GM19351 (cell line): ENCODE results near the gene NMNAT2.

Experiments
- ATAC-seq: cut with Tn5 transposase; IDR thresholded peaks from one replicate; pipeline ENCODE4 v1.9.1; 2021; ENCODE audit warnings: mild to moderate bottlenecking, moderate library complexity; ENCODE audit not compliant: unreplicated experiment

Gene NMNAT2

GRCh38 chr1:183272390-183272848, 145.8 kb downstream of the NMNAT2 start:
- ATAC-seq: no peak

DNA sequence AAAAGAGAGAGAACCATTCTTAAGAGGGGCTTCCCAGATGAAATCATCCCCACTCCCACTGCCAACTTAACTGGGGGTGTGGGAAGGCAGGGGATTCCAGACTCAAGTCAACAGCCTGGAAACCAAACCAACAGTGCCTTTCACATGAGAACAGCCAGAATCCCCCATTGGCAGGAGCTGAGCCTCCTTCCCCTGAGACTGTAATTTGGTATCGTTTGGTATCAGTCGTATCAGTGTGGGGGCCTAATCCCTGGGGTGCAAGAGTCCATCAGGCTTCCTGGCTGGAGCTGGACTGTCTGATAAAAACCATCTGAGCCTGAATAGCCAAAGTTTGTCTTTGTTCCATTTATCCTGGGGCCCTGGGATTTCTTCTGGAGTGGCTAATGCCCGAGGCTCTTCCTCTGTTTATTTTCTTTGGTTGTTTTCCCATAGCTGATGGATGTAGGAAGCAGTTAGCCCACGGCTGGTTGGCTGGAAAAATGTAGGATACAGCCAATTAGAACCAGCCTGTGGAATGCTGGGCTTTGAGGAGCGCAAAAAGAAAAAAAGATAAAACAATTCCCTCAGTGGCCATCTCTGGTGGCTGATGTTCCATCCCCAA, 147.5 kb downstream of the NMNAT2 start:
- no peak for ATAC-seq

- ATAC-seq: no peak
These were observed 150.3 kb downstream of the NMNAT2 start for GRCh38 chr1:183267646-183268431.

DNA sequence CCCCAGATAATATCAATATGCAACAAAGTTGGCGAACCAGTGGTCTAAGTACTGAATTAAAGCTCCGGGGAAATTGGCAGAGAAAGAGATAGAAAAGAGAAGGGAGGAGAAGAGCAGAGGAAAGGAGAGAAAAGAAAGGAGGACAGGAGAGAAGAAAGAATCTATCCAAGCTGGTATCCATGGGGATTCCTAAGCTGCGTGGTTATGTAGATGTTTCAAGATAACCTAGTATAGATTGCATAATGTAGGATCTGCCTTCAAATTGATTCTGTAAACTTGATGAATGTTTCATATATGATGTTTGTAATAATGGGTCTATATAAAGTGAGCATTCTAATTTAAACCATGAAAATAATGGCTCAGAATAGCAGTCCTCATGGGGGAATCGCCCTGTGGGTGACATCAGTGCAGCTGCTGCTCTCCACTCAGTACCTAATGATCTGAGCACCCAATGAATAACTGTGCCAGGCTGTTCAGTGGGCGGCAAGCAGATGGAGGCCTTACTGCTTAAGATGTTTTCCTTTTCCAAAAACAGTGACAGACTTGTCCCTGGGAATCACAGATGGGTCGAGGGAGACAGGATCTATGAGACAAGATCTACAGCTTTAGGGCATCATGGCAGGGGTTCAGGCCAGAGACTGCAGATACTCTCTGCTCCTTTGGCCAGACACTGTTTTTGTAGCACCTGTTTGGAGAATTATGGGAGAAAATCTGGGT, 154.1 kb downstream of the NMNAT2 start:
- ATAC-seq: no peak

- no peak for ATAC-seq
These were observed 155.5 kb downstream of the NMNAT2 start for GRCh38 chr1:183262628-183263200.

DNA sequence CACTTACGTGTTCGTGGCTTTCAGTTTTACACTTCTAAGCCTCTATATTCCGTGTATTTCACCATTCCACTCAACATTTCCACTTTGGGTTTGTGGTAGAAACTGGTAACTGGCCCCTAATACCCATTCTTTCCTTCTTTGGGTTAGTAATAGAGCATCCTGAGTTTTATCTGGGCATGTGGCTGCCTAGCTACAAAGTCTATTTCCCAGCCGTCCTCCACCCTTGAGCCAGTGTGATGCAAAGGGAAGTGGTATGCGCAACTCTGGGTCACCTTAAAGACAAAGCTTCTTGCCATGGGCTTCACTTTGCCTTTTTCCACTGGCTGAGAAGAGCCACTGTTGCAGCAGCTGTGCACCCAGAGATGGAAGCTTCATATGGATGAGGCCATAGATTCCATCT, 158.3 kb downstream of the NMNAT2 start:
- no peak for ATAC-seq

- no peak for ATAC-seq
These were observed 163.1 kb downstream of the NMNAT2 start for GRCh38 chr1:183255073-183255472.

- ATAC-seq: no peak
These were observed 166.2 kb downstream of the NMNAT2 start for GRCh38 chr1:183251959-183252450.

DNA sequence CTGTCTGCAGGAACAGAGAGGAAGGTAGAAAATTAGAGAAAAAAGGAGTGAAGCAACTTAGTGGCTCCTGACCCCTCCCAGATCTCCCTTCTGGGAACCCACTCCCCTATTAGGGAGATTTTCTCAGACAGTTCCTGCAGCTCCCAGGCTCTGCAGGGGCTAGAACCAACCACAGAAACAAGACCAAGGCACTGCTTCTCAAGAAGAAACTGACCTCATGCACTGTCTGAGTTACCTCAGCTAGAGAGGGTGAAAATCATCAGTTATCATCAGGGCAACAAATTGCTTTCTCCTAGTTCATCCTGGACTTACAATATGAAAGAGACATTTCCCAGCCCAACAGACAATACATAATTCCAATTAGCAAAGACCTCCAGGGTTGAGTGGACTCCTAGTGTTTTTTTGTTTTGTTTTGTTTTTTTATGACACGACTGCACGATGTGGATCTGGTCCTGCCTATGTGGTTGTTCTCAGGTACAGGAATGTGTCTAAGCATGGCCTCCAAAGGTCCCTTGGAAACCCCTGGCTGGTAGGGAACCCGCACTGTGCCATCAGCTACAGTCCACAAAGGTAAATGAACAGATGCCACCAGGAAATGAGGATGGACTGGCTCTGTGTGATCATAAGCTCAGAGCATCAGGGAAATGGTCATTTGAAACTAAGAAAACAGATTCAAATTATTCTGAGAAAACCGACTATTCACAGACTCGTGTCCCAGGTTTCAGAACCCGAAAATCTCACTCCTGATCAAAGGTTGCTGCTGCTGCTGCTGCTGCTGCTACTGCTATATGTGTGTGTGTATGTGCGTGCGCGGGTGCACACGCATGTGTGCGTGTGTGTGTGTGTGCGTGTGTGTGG, 166.8 kb downstream of the NMNAT2 start:
- no peak for ATAC-seq

GRCh38 chr1:183249941-183250452, 168.2 kb downstream of the NMNAT2 start:
- ATAC-seq: no peak

- no peak for ATAC-seq
These were observed 169.0 kb downstream of the NMNAT2 start for GRCh38 chr1:183248989-183249691.

GRCh38 chr1:183247931-183248330, 170.2 kb downstream of the NMNAT2 start:
- ATAC-seq: no peak

DNA sequence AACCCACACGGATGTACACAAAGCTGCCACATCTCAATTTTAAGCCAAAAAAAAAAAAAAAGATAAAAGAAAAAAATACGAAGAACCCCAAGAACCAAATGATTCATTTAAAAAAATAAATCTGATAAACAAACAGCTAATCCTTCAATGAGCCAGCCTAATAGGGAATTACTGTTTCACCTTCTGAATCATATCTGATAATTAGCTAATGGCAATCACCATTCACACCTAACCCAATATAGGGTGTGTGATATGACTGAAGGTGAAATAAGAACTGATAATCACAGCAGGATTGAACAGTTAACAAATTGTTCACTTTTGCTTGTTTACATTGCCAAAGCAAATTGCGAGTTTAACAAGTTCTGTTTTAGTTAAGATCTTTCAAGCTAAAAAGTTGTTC, 170.7 kb downstream of the NMNAT2 start:
- no peak for ATAC-seq

GRCh38 chr1:183247066-183247465, 171.1 kb downstream of the NMNAT2 start:
- no peak for ATAC-seq

- ATAC-seq: no peak
These were observed 171.7 kb downstream of the NMNAT2 start for GRCh38 chr1:183246436-183246835.

GRCh38 chr1:183245357-183245756, 172.8 kb downstream of the NMNAT2 start:
- no peak for ATAC-seq

DNA sequence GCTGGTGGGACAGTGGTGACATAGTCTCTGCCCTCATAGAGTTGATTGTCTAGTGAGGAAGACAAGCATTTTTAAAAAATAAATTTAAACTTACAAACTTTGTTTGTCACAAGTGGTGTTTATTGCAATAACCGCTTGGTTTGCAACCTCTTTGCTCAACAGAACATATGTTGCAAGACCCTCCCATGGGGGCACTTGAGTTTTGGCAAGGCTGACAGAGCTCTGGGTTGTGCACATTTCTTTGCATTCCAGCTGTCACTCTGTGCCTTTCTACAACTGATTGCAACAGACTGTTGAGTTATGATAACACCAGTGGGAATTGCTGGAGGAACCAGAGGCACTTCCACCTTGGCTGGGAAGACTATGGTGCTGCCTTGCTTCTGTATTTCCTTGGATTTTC, 173.7 kb downstream of the NMNAT2 start:
- ATAC-seq: no peak

DNA sequence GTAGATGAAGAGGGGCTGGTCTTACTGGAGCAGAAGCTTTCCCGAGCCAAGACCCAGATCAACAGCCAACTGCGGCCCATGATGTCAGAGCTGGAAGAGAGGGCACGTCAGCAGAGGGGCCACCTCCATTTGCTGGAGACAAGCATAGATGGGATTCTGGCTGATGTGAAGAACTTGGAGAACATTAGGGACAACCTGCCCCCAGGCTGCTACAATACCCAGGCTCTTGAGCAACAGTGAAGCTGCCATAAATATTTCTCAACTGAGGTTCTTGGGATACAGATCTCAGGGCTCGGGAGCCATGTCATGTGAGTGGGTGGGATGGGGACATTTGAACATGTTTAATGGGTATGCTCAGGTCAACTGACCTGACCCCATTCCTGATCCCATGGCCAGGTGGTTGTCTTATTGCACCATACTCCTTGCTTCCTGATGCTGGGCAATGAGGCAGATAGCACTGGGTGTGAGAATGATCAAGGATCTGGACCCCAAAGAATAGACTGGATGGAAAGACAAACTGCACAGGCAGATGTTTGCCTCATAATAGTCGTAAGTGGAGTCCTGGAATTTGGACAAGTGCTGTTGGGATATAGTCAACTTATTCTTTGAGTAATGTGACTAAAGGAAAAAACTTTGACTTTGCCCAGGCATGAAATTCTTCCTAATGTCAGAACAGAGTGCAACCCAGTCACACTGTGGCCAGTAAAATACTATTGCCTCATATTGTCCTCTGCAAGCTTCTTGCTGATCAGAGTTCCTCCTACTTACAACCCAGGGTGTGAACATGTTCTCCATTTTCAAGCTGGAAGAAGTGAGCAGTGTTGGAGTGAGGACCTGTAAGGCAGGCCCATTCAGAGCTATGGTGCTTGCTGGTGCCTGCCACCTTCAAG, 174.8 kb downstream of the NMNAT2 start:
- ATAC-seq: no peak

GRCh38 chr1:183242556-183242955, 175.6 kb downstream of the NMNAT2 start:
- no peak for ATAC-seq
